ENCODE measurements around the gene NUPR2. TPM values are rescaled to one million over a fixed set of nuclear protein-coding genes. Genes with fewer than 3 reads are reported as not detected.

The NUPR2 gene
- total RNA-seq, 1 experiment from 2014 or later: not detected

GRCh38 chr7:56087445-56087844, 28.8 kb downstream of the NUPR2 start:
- Histone ChIP-seq H3K4ac (ENCODE audit: low read depth, low read length) (no peak overlapping the region), H2AFZ (ENCODE audit: low read length) (no peak overlapping the region), H2BK15ac (ENCODE audit: low read depth, low read length) (no peak overlapping the region), H3K23ac (ENCODE audit: insufficient read length, low read depth, low read length) (no peak overlapping the region), H3K4me2 (ENCODE audit: insufficient read depth, insufficient read length, low read length) (no peak overlapping the region), H4K5ac (ENCODE audit: insufficient read length, low read depth, low read length) (no peak overlapping the region), H2BK20ac (ENCODE audit: low read depth, low read length, poor library complexity, severe bottlenecking) (no peak overlapping the region), H3K9me3 (ENCODE audit: control insufficient read depth, low read depth, low read length) (no peaks in the 10 kb centered on the region), H3T11ph (ENCODE audit: low read length) (no peak overlapping the region), H3K14ac (ENCODE audit: insufficient read depth, low read length) (no peak overlapping the region), H3K79me1 (ENCODE audit: insufficient read depth, low read depth, low read length, poor library complexity, severe bottlenecking) (no peaks in the 10 kb centered on the region), H3K23me2 (ENCODE audit: insufficient read length, low read depth, low read length, poor library complexity, severe bottlenecking) (no peaks in the 10 kb centered on the region), H2BK12ac (ENCODE audit: insufficient read length, low read depth, low read length) (no peak overlapping the region), H4K20me1 (ENCODE audit: control insufficient read depth, insufficient read depth, insufficient read length) (no peaks in the 10 kb centered on the region), H3K27me3 (ENCODE audit: insufficient read depth, low read length) (no peaks in the 10 kb centered on the region), H3K56ac (ENCODE audit: insufficient read length, low read depth, low read length) (no peak overlapping the region), H4K91ac (ENCODE audit: insufficient read length, low read depth, low read length) (no peak overlapping the region), H2AK5ac (ENCODE audit: insufficient read length, low read length) (no peak overlapping the region), H2BK5ac (ENCODE audit: insufficient read length, low read length) (no peak overlapping the region), H3K18ac (ENCODE audit: insufficient read length, low read depth, low read length) (no peak overlapping the region), H3K4me1 (ENCODE audit: insufficient read depth, low read length) (no peaks in the 10 kb centered on the region), H3K27ac (ENCODE audit: insufficient read length, low read depth, low read length) (no peak overlapping the region), H3K79me2 (ENCODE audit: insufficient read depth, low read length) (no peaks in the 10 kb centered on the region), H3K9ac (ENCODE audit: extremely low read depth, insufficient read length, low read length) (no peak overlapping the region), H2BK120ac (ENCODE audit: low read depth, low read length, poor library complexity, severe bottlenecking) (no peak overlapping the region), H4K8ac (replicated peaks; ENCODE audit: insufficient read length, low read depth, low read length) (no peak overlapping the region)
- Mint-ChIP-seq H3K4me1 (no peaks in the 10 kb centered on the region), H3K36me3 (ENCODE audit: insufficient read depth in 1 of 3, low read depth in 3 of 3) (peaks cover 0 to 4% (median 0%) of the 10 kb centered on the region in 3 experiments; a peak in 3 of 7 replicates), H3K4me3 (no peak overlapping the region), H3K27ac (no peak overlapping the region), H3K27me3 (ENCODE audit: low read depth) (no peaks in the 10 kb centered on the region), H3K9me3 (peaks cover 0 to 4% of the 10 kb centered on the region in 2 experiments; a peak in 1 of 5 replicates)
- TF ChIP-seq CTCF (conservative IDR thresholded peaks at IDR 0.05): no peak
- DNase-seq: no peak
- WGBS (ENCODE audit: extremely low coverage, insufficient read length, low lambda C conversion rate): no CpG with 5 or more reads among the region's 16 CpGs
